GM15510 (cell line): ENCODE results near the gene SYNPO2.

ENCODE experiments used
- POLR2A ChIP-seq: IDR thresholded peaks from 3 replicates; pipeline ENCODE4 v1.6.1; 2011; ENCODE audit warnings: borderline replicate concordance; ENCODE audit not compliant: insufficient read length; ENCODE audit errors: extremely low read depth

Gene SYNPO2, protein sequence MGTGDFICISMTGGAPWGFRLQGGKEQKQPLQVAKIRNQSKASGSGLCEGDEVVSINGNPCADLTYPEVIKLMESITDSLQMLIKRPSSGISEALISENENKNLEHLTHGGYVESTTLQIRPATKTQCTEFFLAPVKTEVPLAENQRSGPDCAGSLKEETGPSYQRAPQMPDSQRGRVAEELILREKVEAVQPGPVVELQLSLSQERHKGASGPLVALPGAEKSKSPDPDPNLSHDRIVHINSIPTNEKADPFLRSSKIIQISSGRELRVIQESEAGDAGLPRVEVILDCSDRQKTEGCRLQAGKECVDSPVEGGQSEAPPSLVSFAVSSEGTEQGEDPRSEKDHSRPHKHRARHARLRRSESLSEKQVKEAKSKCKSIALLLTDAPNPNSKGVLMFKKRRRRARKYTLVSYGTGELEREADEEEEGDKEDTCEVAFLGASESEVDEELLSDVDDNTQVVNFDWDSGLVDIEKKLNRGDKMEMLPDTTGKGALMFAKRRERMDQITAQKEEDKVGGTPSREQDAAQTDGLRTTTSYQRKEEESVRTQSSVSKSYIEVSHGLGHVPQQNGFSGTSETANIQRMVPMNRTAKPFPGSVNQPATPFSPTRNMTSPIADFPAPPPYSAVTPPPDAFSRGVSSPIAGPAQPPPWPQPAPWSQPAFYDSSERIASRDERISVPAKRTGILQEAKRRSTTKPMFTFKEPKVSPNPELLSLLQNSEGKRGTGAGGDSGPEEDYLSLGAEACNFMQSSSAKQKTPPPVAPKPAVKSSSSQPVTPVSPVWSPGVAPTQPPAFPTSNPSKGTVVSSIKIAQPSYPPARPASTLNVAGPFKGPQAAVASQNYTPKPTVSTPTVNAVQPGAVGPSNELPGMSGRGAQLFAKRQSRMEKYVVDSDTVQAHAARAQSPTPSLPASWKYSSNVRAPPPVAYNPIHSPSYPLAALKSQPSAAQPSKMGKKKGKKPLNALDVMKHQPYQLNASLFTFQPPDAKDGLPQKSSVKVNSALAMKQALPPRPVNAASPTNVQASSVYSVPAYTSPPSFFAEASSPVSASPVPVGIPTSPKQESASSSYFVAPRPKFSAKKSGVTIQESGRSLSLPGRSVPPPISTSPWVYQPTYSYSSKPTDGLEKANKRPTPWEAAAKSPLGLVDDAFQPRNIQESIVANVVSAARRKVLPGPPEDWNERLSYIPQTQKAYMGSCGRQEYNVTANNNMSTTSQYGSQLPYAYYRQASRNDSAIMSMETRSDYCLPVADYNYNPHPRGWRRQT

GRCh38 chr4:118888666-118889311 is at the start of gene SYNPO2:
Gene SYNPO2, plus strand, starts transcription at chr4:118888854. Its CDS starts 183 bp downstream, at chr4:118889037.
- no peak for TF ChIP-seq POLR2A

DNA sequence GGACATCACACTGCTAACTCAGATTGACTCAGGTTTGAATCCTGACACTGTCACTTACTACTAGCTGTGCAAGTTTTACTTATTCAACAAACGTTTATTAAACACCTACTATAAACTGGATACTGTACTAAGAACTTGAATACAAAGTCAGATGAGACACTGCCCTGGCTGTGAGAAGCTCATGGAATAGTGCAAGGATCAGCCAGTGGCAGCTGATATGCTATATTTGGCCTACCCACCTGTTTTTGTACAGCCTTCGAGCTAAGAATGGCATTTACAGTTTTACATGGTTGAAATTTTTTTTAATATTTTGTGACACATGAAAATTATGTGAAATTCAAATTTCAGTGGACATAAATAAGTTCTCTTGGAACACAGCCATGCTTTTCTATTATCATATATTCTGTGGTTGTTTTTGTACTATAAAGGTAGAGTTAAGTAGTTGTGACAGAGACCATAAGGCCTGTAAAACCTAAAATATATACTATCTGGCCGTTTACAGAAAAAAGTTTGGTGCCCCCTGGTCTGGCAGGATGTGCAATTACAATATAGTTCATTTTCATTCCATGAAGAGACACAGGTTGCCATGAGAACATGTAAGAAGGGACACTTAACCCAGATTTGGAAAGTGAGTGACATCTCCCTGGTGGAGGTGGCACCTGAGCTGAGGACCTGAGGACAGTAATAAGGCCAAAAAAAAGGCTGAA is 49.3 kb upstream of the SYNPO2 start:
- no peak for TF ChIP-seq POLR2A

DNA sequence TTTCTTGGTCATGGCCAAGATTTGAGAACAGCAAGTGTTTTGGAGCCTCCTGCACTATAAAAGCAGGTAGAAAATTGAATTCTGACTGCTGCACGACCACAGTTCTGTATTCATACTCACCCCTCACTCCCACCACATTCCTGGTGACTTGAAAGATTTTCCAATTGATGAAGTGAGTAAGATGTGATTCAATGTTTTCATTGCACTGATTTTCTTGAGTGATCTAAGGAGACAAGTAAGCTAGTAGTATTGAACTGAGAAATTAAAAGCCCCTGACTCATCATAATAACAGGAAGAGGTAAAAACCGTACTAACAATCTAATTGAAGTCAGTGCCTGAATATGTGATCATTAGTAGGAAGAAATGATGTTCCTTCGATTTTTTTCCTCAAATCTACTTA is 46.6 kb upstream of the SYNPO2 start:
- no peak for TF ChIP-seq POLR2A

DNA sequence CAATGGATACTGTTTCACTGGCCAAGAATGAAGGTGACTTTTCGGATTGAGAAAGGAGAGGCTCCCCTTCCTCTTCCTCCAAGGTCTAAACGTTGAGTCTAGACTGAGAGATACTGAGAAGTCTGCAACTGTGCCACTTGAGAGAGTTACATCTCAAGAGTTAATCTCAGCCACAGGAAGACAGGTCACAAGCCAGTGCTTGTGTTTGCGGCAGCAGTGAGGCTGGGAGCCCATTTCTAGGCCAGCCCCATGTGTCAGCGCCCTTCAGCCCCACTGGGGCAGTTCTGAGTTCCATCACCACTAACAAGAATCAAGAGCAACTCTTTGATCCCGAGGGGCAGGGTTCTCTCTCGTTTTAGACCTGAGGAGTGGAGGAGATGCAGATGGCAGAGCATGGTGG is 45.4 kb upstream of the SYNPO2 start:
- TF ChIP-seq POLR2A: no peak

DNA sequence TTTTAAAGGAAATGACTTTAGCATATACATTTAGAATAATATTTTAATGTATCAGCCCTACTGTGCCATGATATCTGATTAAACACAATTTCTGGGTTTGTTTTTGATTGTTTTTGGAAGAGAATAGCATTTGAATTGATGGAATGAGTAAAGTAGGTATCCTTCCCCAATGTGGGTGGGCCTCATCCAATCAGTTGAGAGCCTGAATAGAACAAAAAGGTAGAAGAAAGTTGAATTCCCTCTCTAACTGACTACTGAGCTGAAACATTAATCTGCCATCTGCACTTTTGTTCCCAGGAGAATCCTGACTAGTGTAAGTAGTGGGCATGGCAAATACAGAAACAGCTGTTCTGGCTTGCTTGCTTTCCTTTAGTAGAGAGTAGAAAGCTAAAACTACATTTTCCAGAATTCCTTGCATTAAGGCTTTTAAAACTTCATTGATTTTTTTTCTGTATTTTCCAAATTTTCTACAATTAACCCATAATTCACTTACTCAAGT is 43.1 kb upstream of the SYNPO2 start:
- TF ChIP-seq POLR2A: no peak

DNA sequence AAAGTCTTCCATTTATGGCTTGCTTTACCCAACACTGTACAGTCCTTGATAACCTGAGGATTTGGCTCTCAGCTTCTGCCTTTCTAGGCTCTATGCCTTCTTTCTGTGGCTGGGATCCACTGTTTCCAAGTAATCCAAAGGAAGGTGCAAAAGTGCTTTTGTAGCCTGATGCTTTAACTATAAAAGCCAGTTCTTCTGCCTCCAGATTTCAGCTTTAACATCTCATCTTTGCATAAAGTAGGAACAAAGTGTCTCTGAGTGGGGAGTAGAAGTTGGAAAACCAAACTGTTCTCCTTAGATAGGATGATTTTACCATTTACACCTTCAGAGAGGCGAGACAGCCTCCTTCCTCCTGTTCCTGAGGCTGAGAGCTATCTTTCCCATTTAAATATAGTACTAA is 41.7 kb upstream of the SYNPO2 start:
- TF ChIP-seq POLR2A: no peak

DNA sequence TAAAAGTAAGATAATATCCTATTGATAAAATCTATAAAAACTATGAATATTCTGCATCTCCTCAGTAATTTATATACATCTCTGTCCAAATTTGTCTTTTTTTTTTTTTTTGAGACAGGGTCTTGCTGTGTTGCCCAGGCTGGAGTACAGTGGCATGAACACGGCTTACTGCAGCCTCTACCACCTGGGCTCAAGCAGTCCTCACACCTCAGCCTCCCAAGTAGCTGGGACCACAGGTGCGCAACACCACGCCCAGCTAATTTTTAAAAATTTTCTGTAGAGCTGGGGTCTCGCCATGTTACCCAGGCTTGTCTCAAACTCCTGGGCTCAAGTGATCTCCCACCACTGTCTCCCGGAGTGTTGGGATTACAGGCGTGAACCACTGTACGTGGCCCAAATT is 40.4 kb upstream of the SYNPO2 start:
- TF ChIP-seq POLR2A: no peak

- TF ChIP-seq POLR2A: no peak
Measured at GRCh38 chr4:118848901-118849300, 39.8 kb upstream of the SYNPO2 start.

DNA sequence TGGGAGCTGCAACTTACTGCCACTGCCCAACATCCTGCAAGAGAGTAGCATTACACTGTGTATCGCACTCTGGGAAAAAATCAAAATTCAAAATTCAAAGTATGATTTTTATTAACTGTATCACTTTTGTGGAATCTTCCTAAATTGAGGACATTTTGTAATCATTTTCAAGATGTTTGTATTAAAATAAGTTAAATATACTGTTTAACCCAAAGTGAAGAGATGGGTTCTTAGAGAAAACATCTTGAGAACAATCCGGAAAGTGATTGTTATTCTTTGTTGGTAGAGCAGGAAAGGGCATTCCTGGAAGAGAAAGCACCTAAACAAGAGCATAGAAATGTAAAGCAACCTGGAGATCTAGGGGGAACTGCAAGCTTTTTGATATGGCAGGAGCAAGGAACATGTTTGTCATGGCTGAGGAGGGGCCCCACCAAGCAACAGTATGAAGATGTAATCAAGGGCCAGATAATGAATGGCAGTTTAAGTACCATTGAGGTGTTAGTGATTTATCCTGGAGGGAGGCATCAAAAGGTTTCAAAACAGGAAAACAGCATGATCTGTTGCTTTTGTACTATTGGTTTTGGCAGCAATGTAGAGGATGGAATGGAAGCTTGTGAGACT is 38.7 kb upstream of the SYNPO2 start:
- no peak for TF ChIP-seq POLR2A

- TF ChIP-seq POLR2A: no peak
Measured at GRCh38 chr4:118850488-118851173, 38.0 kb upstream of the SYNPO2 start.

DNA sequence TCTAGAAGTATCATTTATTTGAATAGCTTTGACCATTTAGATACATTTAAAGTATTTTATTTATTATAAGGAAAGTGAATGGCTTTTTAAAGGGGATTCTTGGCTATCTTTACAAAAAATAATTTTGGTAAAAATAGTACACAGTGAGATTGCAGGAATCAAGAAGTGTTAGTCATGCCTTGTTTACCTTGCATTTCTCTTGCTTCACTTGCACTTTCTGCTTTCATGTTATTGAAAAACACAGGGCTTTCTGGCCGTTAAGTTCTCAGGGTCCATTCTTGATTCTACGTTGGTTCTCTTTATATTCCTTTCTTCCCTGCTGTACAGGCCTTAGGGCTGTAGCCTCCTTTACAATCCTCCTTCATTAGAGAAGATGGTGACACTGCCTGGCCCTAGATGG is 30.9 kb upstream of the SYNPO2 start:
- TF ChIP-seq POLR2A: no peak

GRCh38 chr4:118858779-118859178 is 29.9 kb upstream of the SYNPO2 start:
- TF ChIP-seq POLR2A: no peak
